GM10248 (cell line): Measurements from ENCODE around the gene TDG.

Source experiments
- CTCF ChIA-PET: fragments of 300-600 bp; sonication (Branson Sonifier 250); formaldehyde crosslinking; extraction: SDS; loops from one replicate; lab custom pipeline; 2021; ENCODE audit warnings: antibody characterized with exemption; lab: Yijun Ruan, JAX
- POLR2A ChIA-PET: fragments of 350-650 bp; sonication (Branson Sonifier 250); formaldehyde crosslinking; extraction: SDS; loops from one replicate; lab custom pipeline; 2020; ENCODE audit warnings: antibody characterized with exemption; lab: Yijun Ruan, JAX
- DNase-seq: peaks from one replicate; pipeline ENCODE4 v3.0.0; 2012; ENCODE audit errors: extremely low spot score
- CTCF ChIP-seq: IDR thresholded peaks from 2 replicates; pipeline ENCODE4 v1.5.1; 2012; ENCODE audit warnings: mild to moderate bottlenecking, low read depth; ENCODE audit errors: extremely low read depth, missing control alignments, control extremely low read depth

The TDG gene

GRCh38 chr12:103947871-103948555, 17.7 kb upstream of the TDG start:
- CTCF ChIA-PET: interaction anchor here (1.6 to 1.7 kb wide), 2 partner anchors 8 to 12 kb away, joined by 3 to 6 read pairs; no protein-coding TSS in a partner anchor
- POLR2A ChIA-PET: interaction anchor here (1.9 to 2.4 kb wide), 2 partner anchors 12 to 18 kb away, joined by 6 to 8 read pairs; partner anchors contain the start of gene HSP90B1
- TF ChIP-seq CTCF: no peak
- DNase-seq: no peak

GRCh38 chr12:103948746-103949406, 16.8 kb upstream of the TDG start:
- ChIA-PET CTCF (interaction anchor here (1.0 to 1.7 kb wide), 6 partner anchors 8 to 65 kb away, joined by 3 to 6 read pairs (median 3); no protein-coding TSS in a partner anchor), POLR2A (interaction anchor here (0.9 to 2.4 kb wide), 3 partner anchors 13 to 18 kb away, joined by 3 to 8 read pairs (median 6); partner anchors contain the start of genes HSP90B1 and TDG)

GRCh38 chr12:103952497-103952896, 13.2 kb upstream of the TDG start:
- TF ChIP-seq CTCF: no peak
- no peak for DNase-seq
- ChIA-PET CTCF (interaction anchor here (1.7 to 4.1 kb wide), 2 partner anchors 9 to 16 kb away, joined by 8 to 10 read pairs; no protein-coding TSS in a partner anchor), POLR2A (interaction anchor here (0.8 kb wide), 1 partner anchor 22 kb away, joined by 3 read pairs; the partner anchor contains the start of gene HSP90B1)

More at GRCh38 chr12:103948746-103949406, 16.8 kb upstream of the TDG start:
- no peak for TF ChIP-seq CTCF
- no peak for DNase-seq

- ChIA-PET CTCF (interaction anchor here (1.0 to 3.0 kb wide), 8 partner anchors 8 to 153 kb away, joined by 3 to 11 read pairs (median 4); partner anchors contain the start of gene TDG), POLR2A (interaction anchor here (1.4 kb wide), 2 partner anchors 10 to 26 kb away, joined by 8 read pairs; partner anchors contain the start of genes HSP90B1 and TDG)
- TF ChIP-seq CTCF: no peak
- DNase-seq: no peak
Observed at GRCh38 chr12:103955811-103956508, 9.7 kb upstream of the TDG start.

GRCh38 chr12:103956509-103957027, 9.1 kb upstream of the TDG start:
- TF ChIP-seq CTCF: no peak
- DNase-seq: no peak
- POLR2A ChIA-PET: interaction anchor here (1.4 kb wide), 2 partner anchors 10 to 27 kb away, joined by 8 read pairs; partner anchors contain the start of genes HSP90B1 and TDG
- CTCF ChIA-PET: interaction anchor here (1.0 to 3.0 kb wide), 7 partner anchors 9 to 153 kb away, joined by 3 to 11 read pairs (median 4); partner anchors contain the start of gene TDG
